ENCODE data around the gene MYMK.

MYMK gene

GRCh38 chr9:133557581-133557980 is 32.8 kb upstream of the MYMK start:
- DNase-seq, result no peak

GRCh38 chr9:133556354-133556753 is 31.6 kb upstream of the MYMK start:
- DNase-seq, result no peak

- no peak for DNase-seq
These were observed 30.0 kb upstream of the MYMK start for GRCh38 chr9:133554729-133555128.

- no peak for DNase-seq
These were observed 29.4 kb upstream of the MYMK start for GRCh38 chr9:133553973-133554713.

- no peak for DNase-seq
These were observed 28.4 kb upstream of the MYMK start for GRCh38 chr9:133553123-133553522.

- no peak for DNase-seq
These were observed 27.5 kb upstream of the MYMK start for GRCh38 chr9:133552236-133552635.

- DNase-seq, result no peak
These were observed 26.7 kb upstream of the MYMK start for GRCh38 chr9:133551446-133551845.

GRCh38 chr9:133547116-133547515 is 22.4 kb upstream of the MYMK start:
- no peak for DNase-seq

GRCh38 chr9:133546287-133546680 is 21.5 kb upstream of the MYMK start:
- no peak for DNase-seq

GRCh38 chr9:133545494-133546286 is 20.9 kb upstream of the MYMK start:
- no peak for DNase-seq

GRCh38 chr9:133543772-133544467 is 19.2 kb upstream of the MYMK start:
- no peak for DNase-seq

- DNase-seq, result no peak
These were observed 17.2 kb upstream of the MYMK start for GRCh38 chr9:133542002-133542401.

- DNase-seq, result no peak
These were observed 15.9 kb upstream of the MYMK start for GRCh38 chr9:133540698-133541025.

GRCh38 chr9:133539991-133540697 is 15.4 kb upstream of the MYMK start:
- no peak for DNase-seq

- no peak for DNase-seq
These were observed 14.4 kb upstream of the MYMK start for GRCh38 chr9:133538851-133539833.

GRCh38 chr9:133538176-133538575 is 13.4 kb upstream of the MYMK start:
- DNase-seq, result no peak

- no peak for DNase-seq
These were observed 12.5 kb upstream of the MYMK start for GRCh38 chr9:133537257-133537656.

- no peak for DNase-seq
These were observed 11.8 kb upstream of the MYMK start for GRCh38 chr9:133536536-133536935.

- no peak for DNase-seq
These were observed 11.3 kb upstream of the MYMK start for GRCh38 chr9:133536080-133536479.

GRCh38 chr9:133535306-133535877 is 10.6 kb upstream of the MYMK start:
- no peak for DNase-seq

Measured in fibroblast of skin of back (primary cell).